Karpas-422 (cell line): Measurements from ENCODE around the gene CST1. TPM values are rescaled to one million over a fixed set of nuclear protein-coding genes. Genes with fewer than 3 reads are reported as not detected.
"Not testable (repeated sequence)": the region's sequence is repeated elsewhere in the genome, so short reads cannot be mapped to it uniquely, and the experiment has no call there.

Experiments used
- DNase-seq: peaks from one replicate; pipeline ENCODE4 v3.0.0-alpha.2; 2015
- H2AFZ ChIP-seq: fragments of 200-600 bp; sonication (generic); 2 replicates; pipeline ENCODE4 v1.6.1; 2014; ENCODE audit warnings: antibody characterized with exemption, low read length, mixed read lengths
- H3K27ac ChIP-seq: fragments of 200-600 bp; sonication (generic); 2 replicates; pipeline ENCODE4 v1.5.1; 2014; ENCODE audit warnings: mild to moderate bottlenecking, low read length, moderate library complexity
- H3K27me3 ChIP-seq: fragments of 200-600 bp; sonication (generic); 2 replicates; pipeline ENCODE4 v1.6.1; 2014; ENCODE audit warnings: low read length, mixed read lengths
- H3K36me3 ChIP-seq: fragments of 200-600 bp; sonication (generic); 2 replicates; pipeline ENCODE4 v1.6.1; 2014; ENCODE audit warnings: low read length, mixed read lengths; ENCODE audit not compliant: insufficient read depth
- H3K4me1 ChIP-seq: fragments of 200-600 bp; sonication (generic); 2 replicates; pipeline ENCODE4 v1.6.1; 2014; ENCODE audit warnings: mild to moderate bottlenecking, low read length, mixed read lengths
- H3K4me2 ChIP-seq: fragments of 200-600 bp; sonication (generic); 2 replicates; pipeline ENCODE4 v1.6.1; 2014; ENCODE audit warnings: low read length, low read depth, mild to moderate bottlenecking; ENCODE audit not compliant: poor library complexity, severe bottlenecking
- H3K4me3 ChIP-seq: fragments of 200-600 bp; sonication (generic); 2 replicates; pipeline ENCODE4 v1.5.1; 2014; ENCODE audit warnings: mild to moderate bottlenecking, antibody characterized with exemption, low read length, mixed read lengths
- H3K79me2 ChIP-seq: fragments of 200-600 bp; sonication (generic); 2 replicates; pipeline ENCODE4 v1.6.1; 2014; ENCODE audit warnings: mild to moderate bottlenecking, low read length, mixed read lengths
- H3K9ac ChIP-seq: fragments of 200-600 bp; sonication (generic); 2 replicates; pipeline ENCODE4 v1.6.0; 2014; ENCODE audit warnings: low read length
- H3K9me2 ChIP-seq: fragments of 200-600 bp; sonication (generic), shearing (Covaris generic); replicated peaks from 2 replicates; pipeline ENCODE4 v1.6.0; 2014; ENCODE audit warnings: mild to moderate bottlenecking, low read length, moderate library complexity; ENCODE audit not compliant: insufficient read depth
- H3K9me3 ChIP-seq: fragments of 300-700, 200-600 bp; sonication (generic); 2 replicates; pipeline ENCODE4 v1.6.1; 2014; ENCODE audit warnings: low read length, mixed read lengths
- H4K20me1 ChIP-seq: fragments of 200-600 bp; sonication (generic); 2 replicates; pipeline ENCODE4 v1.6.1; 2014; ENCODE audit warnings: mild to moderate bottlenecking, antibody characterized with exemption, low read length, low read depth; ENCODE audit not compliant: insufficient read depth
- total RNA-seq: library from RNA; depleted of rRNA; stranded (reverse); fragments of >200 nt; shearing (Covaris generic); gene quantifications from 2 replicates; pipeline ENCODE4 v1.2.3, GENCODE V29; 2014; ENCODE audit warnings: low replicate concordance

Gene CST1
- total RNA-seq, 1 experiment from 2014 or later = not detected

GRCh38 chr20:23745247-23745646 lies 5.5 kb downstream of the CST1 start:
- Histone ChIP-seq H3K9me3 (no peaks in the 10 kb centered on the region), H3K36me3 (no peaks in the 10 kb centered on the region), H2AFZ (no peak overlapping the region), H3K27me3 (no peaks in the 10 kb centered on the region), H3K4me2 (no peak overlapping the region), H3K9me2 (no peaks in the 10 kb centered on the region), H3K27ac (no peak overlapping the region), H4K20me1 (no peaks in the 10 kb centered on the region), H3K4me3 (no peak overlapping the region), H3K4me1 (no peaks in the 10 kb centered on the region), H3K79me2 (no peaks in the 10 kb centered on the region), H3K9ac (no peak overlapping the region)
- no peak for DNase-seq

GRCh38 chr20:23744817-23745216 lies 5.9 kb downstream of the CST1 start:
- H3K9me2 ChIP-seq = no peaks in the 10 kb centered on the region
- H3K27me3 ChIP-seq = no peaks in the 10 kb centered on the region
- H3K4me2 ChIP-seq = no peak overlapping the region
- no peak overlapping the region for H2AFZ ChIP-seq
- DNase-seq = no peak
- H3K4me1 ChIP-seq = no peaks in the 10 kb centered on the region
- no peak overlapping the region for H3K4me3 ChIP-seq
- no peak overlapping the region for H3K27ac ChIP-seq
- H3K79me2 ChIP-seq = no peaks in the 10 kb centered on the region
- no peaks in the 10 kb centered on the region for H4K20me1 ChIP-seq
- H3K9me3 ChIP-seq = no peaks in the 10 kb centered on the region
- no peaks in the 10 kb centered on the region for H3K36me3 ChIP-seq
- no peak overlapping the region for H3K9ac ChIP-seq

GRCh38 chr20:23735391-23735790 lies 15.3 kb downstream of the CST1 start:
- DNase-seq, H3K9me2 ChIP-seq, H3K4me1 ChIP-seq, H3K9me3 ChIP-seq, H3K4me3 ChIP-seq, H3K36me3 ChIP-seq, H3K4me2 ChIP-seq, H3K79me2 ChIP-seq, H4K20me1 ChIP-seq, H3K9ac ChIP-seq, H2AFZ ChIP-seq, H3K27ac ChIP-seq, H3K27me3 ChIP-seq: not testable (repeated sequence)

GRCh38 chr20:23734949-23735348 lies 15.8 kb downstream of the CST1 start:
- H2AFZ ChIP-seq, H3K27ac ChIP-seq, H3K9me2 ChIP-seq, H3K9ac ChIP-seq, H4K20me1 ChIP-seq, H3K9me3 ChIP-seq, H3K4me2 ChIP-seq, H3K79me2 ChIP-seq, DNase-seq, H3K36me3 ChIP-seq, H3K27me3 ChIP-seq, H3K4me1 ChIP-seq, H3K4me3 ChIP-seq: not testable (repeated sequence)

GRCh38 chr20:23734440-23734839 lies 16.3 kb downstream of the CST1 start:
- not testable (repeated sequence) for H3K9me3 ChIP-seq, H3K9ac ChIP-seq, H3K36me3 ChIP-seq, H3K79me2 ChIP-seq, H3K9me2 ChIP-seq, H3K27ac ChIP-seq, H3K4me3 ChIP-seq, H3K4me1 ChIP-seq, DNase-seq, H3K4me2 ChIP-seq, H4K20me1 ChIP-seq, H3K27me3 ChIP-seq, H2AFZ ChIP-seq

- H3K4me2 ChIP-seq = no peak overlapping the region
- H3K27ac ChIP-seq = no peak overlapping the region
- H3K9me2 ChIP-seq = no peaks in the 10 kb centered on the region
- H4K20me1 ChIP-seq = no peaks in the 10 kb centered on the region
- no peaks in the 10 kb centered on the region for H3K27me3 ChIP-seq
- H3K79me2 ChIP-seq = no peaks in the 10 kb centered on the region
- H3K9me3 ChIP-seq = no peaks in the 10 kb centered on the region
- no peaks in the 10 kb centered on the region for H3K4me1 ChIP-seq
- no peak overlapping the region for H3K4me3 ChIP-seq
- no peaks in the 10 kb centered on the region for H3K36me3 ChIP-seq
- no peak overlapping the region for H3K9ac ChIP-seq
- H2AFZ ChIP-seq = no peak overlapping the region
- DNase-seq = no peak
Observed at GRCh38 chr20:23727016-23727415, 23.7 kb downstream of the CST1 start.

GRCh38 chr20:23725102-23725501 lies 25.6 kb downstream of the CST1 start:
- DNase-seq = no peak
- H3K4me3 ChIP-seq = no peak overlapping the region
- H3K4me2 ChIP-seq = no peak overlapping the region
- H3K9me3 ChIP-seq = no peaks in the 10 kb centered on the region
- no peaks in the 10 kb centered on the region for H4K20me1 ChIP-seq
- no peak overlapping the region for H2AFZ ChIP-seq
- H3K9ac ChIP-seq = no peak overlapping the region
- no peaks in the 10 kb centered on the region for H3K9me2 ChIP-seq
- no peak overlapping the region for H3K27ac ChIP-seq
- H3K27me3 ChIP-seq = no peaks in the 10 kb centered on the region
- no peaks in the 10 kb centered on the region for H3K36me3 ChIP-seq
- H3K4me1 ChIP-seq = no peaks in the 10 kb centered on the region
- H3K79me2 ChIP-seq = no peaks in the 10 kb centered on the region

GRCh38 chr20:23723659-23724307 lies 27.0 kb downstream of the CST1 start:
- not testable (repeated sequence) for H3K4me1 ChIP-seq, H2AFZ ChIP-seq, H3K9me2 ChIP-seq, H3K4me2 ChIP-seq, H3K36me3 ChIP-seq, H3K4me3 ChIP-seq, H3K79me2 ChIP-seq, H3K27ac ChIP-seq, H3K9ac ChIP-seq, H3K27me3 ChIP-seq, H3K9me3 ChIP-seq, H4K20me1 ChIP-seq
- peak; percentile 64 for DNase-seq

- H3K27ac ChIP-seq, H3K36me3 ChIP-seq, H3K9ac ChIP-seq, H3K27me3 ChIP-seq, H3K9me2 ChIP-seq, H3K79me2 ChIP-seq, H2AFZ ChIP-seq, H3K4me3 ChIP-seq, H3K4me1 ChIP-seq, H4K20me1 ChIP-seq, DNase-seq, H3K4me2 ChIP-seq, H3K9me3 ChIP-seq: not testable (repeated sequence)
Observed at GRCh38 chr20:23722851-23723250, 27.9 kb downstream of the CST1 start.
